SK-N-SH (cell line): ENCODE data around the gene TRPM1. TPM values are rescaled to one million over a fixed set of nuclear protein-coding genes. Genes with fewer than 3 reads are reported as not detected.

Experiments used
- CTCF ChIA-PET: fragments of 300-600, 350-600 bp; formaldehyde crosslinking; extraction: SDS; loops from one replicate; lab custom pipeline; 2021; lab: Yijun Ruan, JAX
- POLR2A ChIA-PET: fragments of 350-600 bp; sonication (Branson Sonifier 250); formaldehyde crosslinking; extraction: SDS; loops from one replicate; lab custom pipeline; 2020; ENCODE audit warnings: antibody characterized with exemption, inconsistent platforms; lab: Yijun Ruan, JAX
- DNase-seq: peaks from one replicate; pipeline ENCODE4 v3.0.0; 2012
- H2AFZ ChIP-seq: fragments of 200-600 bp; sonication (generic); 2 replicates; pipeline ENCODE4 v1.8.1; 2016; ENCODE audit warnings: antibody characterized with exemption, mild to moderate bottlenecking, low read depth
- H3F3A ChIP-seq: fragments of 200-600 bp; sonication (generic); replicated peaks from 2 replicates; pipeline ENCODE3; 2016; ENCODE audit warnings: antibody characterized with exemption, mild to moderate bottlenecking; ENCODE audit not compliant: insufficient read depth
- H3K27ac ChIP-seq, 2 experiments: fragments of 200-500 bp in 1 of 2; fragments of 200-600 bp in 1 of 2; sonication (Bioruptor generic) in 1 of 2; sonication (generic), shearing (Covaris generic) in 1 of 2; 2 replicates each; pipeline versions ENCODE4 v1.5.1 to v1.6.1; 2014 to 2016; ENCODE audit warnings: low read depth in 2 of 2, inconsistent platforms in 1 of 2, low read length in 1 of 2, mild to moderate bottlenecking in 1 of 2, mixed read lengths in 1 of 2
- H3K27me3 ChIP-seq: fragments of 200-600 bp; sonication (generic), shearing (Covaris generic); 2 replicates; pipeline ENCODE4 v1.6.1; 2016; ENCODE audit warnings: mixed run types; ENCODE audit not compliant: insufficient read depth
- H3K36me3 ChIP-seq, 2 experiments: fragments of 200-500 bp in 1 of 2; fragments of 200-600 bp in 1 of 2; sonication (Bioruptor generic) in 1 of 2; sonication (generic) in 1 of 2; replicated peaks in 1 of 2; 2 replicates each; pipeline versions ENCODE3 to v1.5.1; 2014 to 2016; ENCODE audit warnings: low read length in 1 of 2, mild to moderate bottlenecking in 1 of 2; ENCODE audit not compliant: insufficient read depth in 2 of 2, control insufficient read depth in 1 of 2
- H3K4me1 ChIP-seq, 2 experiments: fragments of 200-500 bp in 1 of 2; fragments of 200-600 bp in 1 of 2; sonication (Bioruptor generic) in 1 of 2; sonication (generic), shearing (Covaris generic) in 1 of 2; 2 replicates each; pipeline versions ENCODE4 v1.5.1 to v1.6.1; 2014 to 2016; ENCODE audit warnings: low read depth in 1 of 2, low read length in 1 of 2, mixed run types in 1 of 2; ENCODE audit not compliant: insufficient read depth in 2 of 2, control insufficient read depth in 1 of 2
- H3K4me2 ChIP-seq: fragments of 200-600 bp; sonication (generic), shearing (Covaris generic); 2 replicates; pipeline ENCODE4 v1.6.1; 2017; ENCODE audit warnings: mixed run types
- H3K4me3 ChIP-seq, 2 experiments: fragments of 200-500 bp in 1 of 2; fragments of 200-600 bp in 1 of 2; sonication (Bioruptor generic) in 1 of 2; sonication (generic), shearing (Covaris generic) in 1 of 2; 2 replicates each; pipeline versions ENCODE4 v1.5.1 to v1.8.1; 2014 to 2016; ENCODE audit warnings: low read depth in 2 of 2, inconsistent platforms in 1 of 2, low read length in 1 of 2, mild to moderate bottlenecking in 1 of 2, mixed read lengths in 1 of 2, moderate library complexity in 1 of 2
- H3K79me2 ChIP-seq: fragments of 200-600 bp; sonication (generic); 2 replicates; pipeline ENCODE4 v1.8.1; 2017; ENCODE audit warnings: mild to moderate bottlenecking; ENCODE audit not compliant: insufficient read depth
- H3K9ac ChIP-seq: fragments of 200-600 bp; sonication (generic); 2 replicates; pipeline ENCODE4 v1.6.1; 2017; ENCODE audit warnings: mixed run types
- H3K9me2 ChIP-seq: fragments of 200-600 bp; sonication (generic); 2 replicates; pipeline ENCODE4 v1.6.1; 2017; ENCODE audit warnings: mixed run types
- H3K9me3 ChIP-seq: fragments of 200-600 bp; sonication (generic); 2 replicates; pipeline ENCODE4 v1.6.1; 2017; ENCODE audit warnings: mixed run types, mild to moderate bottlenecking, moderate library complexity
- H4K20me1 ChIP-seq: fragments of 200-600 bp; sonication (generic); 2 replicates; pipeline ENCODE4 v1.6.1; 2017; ENCODE audit warnings: mild to moderate bottlenecking, mixed run types; ENCODE audit not compliant: insufficient read depth
- CHD2 ChIP-seq: fragments of 150-350 bp; IDR thresholded peaks from 2 replicates; pipeline ENCODE4 v1.6.1; 2018; ENCODE audit warnings: low read length; ENCODE audit not compliant: partially characterized antibody
- EZH2phosphoT487 ChIP-seq: fragments of 200-600 bp; sonication (generic); IDR thresholded peaks from 2 replicates; pipeline ENCODE4 v1.6.1; 2017; ENCODE audit warnings: low read depth, mixed run types, mild to moderate bottlenecking, antibody characterized with exemption, moderate library complexity, borderline replicate concordance
- FOSL2 ChIP-seq: IDR thresholded peaks from 2 replicates; pipeline ENCODE4 v1.4.0; 2012; ENCODE audit warnings: low read depth, mild to moderate bottlenecking, moderate library complexity, borderline replicate concordance
- GATA2 ChIP-seq: sonication (generic); formaldehyde crosslinking; IDR thresholded peaks from 2 replicates; pipeline ENCODE4 v1.5.0; 2020; ENCODE audit warnings: mild to moderate bottlenecking, missing genetic modification reagents
- JUND ChIP-seq: IDR thresholded peaks from 2 replicates; pipeline ENCODE4 v1.4.0; 2012
- NFIC ChIP-seq: IDR thresholded peaks from 2 replicates; pipeline ENCODE4 v1.4.0; 2012; ENCODE audit warnings: borderline replicate concordance
- NRF1 ChIP-seq: IDR thresholded peaks from 2 replicates; pipeline ENCODE4 v1.6.1; 2012; ENCODE audit warnings: low read depth, mild to moderate bottlenecking, low read length
- POLR2AphosphoS5 ChIP-seq: IDR thresholded peaks from 2 replicates; pipeline ENCODE4 v1.6.1; 2012; ENCODE audit warnings: low read depth, low read length
- RAD21 ChIP-seq: IDR thresholded peaks from 2 replicates; pipeline ENCODE4 v1.6.1; 2012; ENCODE audit warnings: mild to moderate bottlenecking, low read length
- RFX5 ChIP-seq: IDR thresholded peaks from 2 replicates; pipeline ENCODE4 v1.6.1; 2012; ENCODE audit warnings: mild to moderate bottlenecking, improper control_type of control experiment, low read length
- SIN3A ChIP-seq: IDR thresholded peaks from 2 replicates; pipeline ENCODE4 v1.6.1; 2012; ENCODE audit warnings: low read depth, mild to moderate bottlenecking, low read length, moderate library complexity, borderline replicate concordance
- SMC3 ChIP-seq: IDR thresholded peaks from 2 replicates; pipeline ENCODE4 v1.6.1; 2012; ENCODE audit warnings: low read depth, low read length, improper control_type of control experiment
- TCF12 ChIP-seq: IDR thresholded peaks from 2 replicates; pipeline ENCODE4 v1.4.0; 2012
- TEAD4 ChIP-seq: IDR thresholded peaks from 2 replicates; pipeline ENCODE4 v1.4.0; 2012; ENCODE audit warnings: mild to moderate bottlenecking, borderline replicate concordance; ENCODE audit not compliant: insufficient read depth
- polyA plus RNA-seq, 3 experiments: library from polyadenylated mRNA; depleted of rRNA; stranded (reverse); fragments of >200 nt; gene quantifications; 2 replicates each; pipeline ENCODE4 v1.2.3, GENCODE V29; 2012
- TF ChIP-seq, protein P1 (sequence below): fragments of 150-350 bp; IDR thresholded peaks from 2 replicates; pipeline ENCODE4 v1.6.1; 2016; ENCODE audit warnings: mild to moderate bottlenecking, low read depth, low read length
- TF ChIP-seq, protein P2 (sequence below): IDR thresholded peaks from 2 replicates; pipeline ENCODE4 v1.4.0; 2012; ENCODE audit warnings: low read depth, borderline replicate concordance
- TF ChIP-seq, protein P3 (sequence below): fragments of 200-600 bp; sonication (generic); IDR thresholded peaks from 2 replicates; pipeline ENCODE4 v1.6.1; 2017; ENCODE audit warnings: antibody characterized with exemption, mild to moderate bottlenecking, moderate library complexity
- TF ChIP-seq, protein P4 (sequence below): fragments of 150-350 bp; IDR thresholded peaks from 2 replicates; pipeline ENCODE4 v1.6.1; 2017; ENCODE audit warnings: antibody characterized with exemption, low read length, low read depth, borderline replicate concordance

The TRPM1 gene
- polyA plus RNA-seq, 1 of the 3 experiments (the other 2 are of a cell fraction), result not detected

DNA sequence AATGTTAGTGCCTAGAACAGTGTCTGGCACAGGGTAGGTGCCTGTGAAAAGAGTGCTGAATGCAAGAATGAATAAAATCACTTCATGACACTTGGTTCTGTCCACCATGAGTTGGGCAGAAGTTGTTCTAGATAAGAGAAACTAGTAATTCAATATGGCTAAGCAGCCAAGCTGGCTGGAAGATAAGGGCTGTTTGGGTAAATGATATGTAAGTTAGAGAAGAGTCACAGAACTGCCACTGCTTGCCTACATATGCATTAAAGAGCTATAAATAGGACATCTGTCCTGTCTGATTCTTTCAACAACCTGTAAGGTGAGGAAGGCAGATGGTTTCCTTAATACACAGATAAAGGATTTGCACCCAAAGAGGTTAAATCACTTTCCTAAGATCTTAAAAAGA, 123.2 kb downstream of the TRPM1 start:
- Histone ChIP-seq H3K9ac (no peak overlapping the region), H3K4me1 (no peaks in the 10 kb centered on the region), H3K9me3 (no peaks in the 10 kb centered on the region), H3F3A (no peaks in the 10 kb centered on the region), H3K9me2 (no peaks in the 10 kb centered on the region), H4K20me1 (0 out of 2 replicates have a peak, but pooled peaks cover 7% of the 10 kb centered on the region), H3K36me3 (peaks cover 38 to 46% of the 10 kb centered on the region in 2 experiments), H2AFZ (no peak overlapping the region), H3K79me2 (peaks cover 63% of the 10 kb centered on the region), H3K27me3 (no peaks in the 10 kb centered on the region), H3K4me3 (no peak overlapping the region), H3K4me2 (no peak overlapping the region), H3K27ac (no peak overlapping the region)
- DNase-seq, result no peak
- TF ChIP-seq, protein P1, sequence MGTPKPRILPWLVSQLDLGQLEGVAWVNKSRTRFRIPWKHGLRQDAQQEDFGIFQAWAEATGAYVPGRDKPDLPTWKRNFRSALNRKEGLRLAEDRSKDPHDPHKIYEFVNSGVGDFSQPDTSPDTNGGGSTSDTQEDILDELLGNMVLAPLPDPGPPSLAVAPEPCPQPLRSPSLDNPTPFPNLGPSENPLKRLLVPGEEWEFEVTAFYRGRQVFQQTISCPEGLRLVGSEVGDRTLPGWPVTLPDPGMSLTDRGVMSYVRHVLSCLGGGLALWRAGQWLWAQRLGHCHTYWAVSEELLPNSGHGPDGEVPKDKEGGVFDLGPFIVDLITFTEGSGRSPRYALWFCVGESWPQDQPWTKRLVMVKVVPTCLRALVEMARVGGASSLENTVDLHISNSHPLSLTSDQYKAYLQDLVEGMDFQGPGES, result no peak
- TF ChIP-seq, protein P2, sequence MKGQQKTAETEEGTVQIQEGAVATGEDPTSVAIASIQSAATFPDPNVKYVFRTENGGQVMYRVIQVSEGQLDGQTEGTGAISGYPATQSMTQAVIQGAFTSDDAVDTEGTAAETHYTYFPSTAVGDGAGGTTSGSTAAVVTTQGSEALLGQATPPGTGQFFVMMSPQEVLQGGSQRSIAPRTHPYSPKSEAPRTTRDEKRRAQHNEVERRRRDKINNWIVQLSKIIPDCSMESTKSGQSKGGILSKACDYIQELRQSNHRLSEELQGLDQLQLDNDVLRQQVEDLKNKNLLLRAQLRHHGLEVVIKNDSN, result no peak
- TF ChIP-seq CHD2 (no peak), FOSL2 (no peak), POLR2AphosphoS5 (no peak), TCF12 (no peak), NFIC (no peak), NRF1 (no peak), TEAD4 (no peak), SMC3 (no peak), SIN3A (no peak), RAD21 (no peak), GATA2 (CRISPR knock-in tag) (no peak), JUND (no peak), RFX5 (no peak), EZH2phosphoT487 (no peak)
- TF ChIP-seq, protein P3, sequence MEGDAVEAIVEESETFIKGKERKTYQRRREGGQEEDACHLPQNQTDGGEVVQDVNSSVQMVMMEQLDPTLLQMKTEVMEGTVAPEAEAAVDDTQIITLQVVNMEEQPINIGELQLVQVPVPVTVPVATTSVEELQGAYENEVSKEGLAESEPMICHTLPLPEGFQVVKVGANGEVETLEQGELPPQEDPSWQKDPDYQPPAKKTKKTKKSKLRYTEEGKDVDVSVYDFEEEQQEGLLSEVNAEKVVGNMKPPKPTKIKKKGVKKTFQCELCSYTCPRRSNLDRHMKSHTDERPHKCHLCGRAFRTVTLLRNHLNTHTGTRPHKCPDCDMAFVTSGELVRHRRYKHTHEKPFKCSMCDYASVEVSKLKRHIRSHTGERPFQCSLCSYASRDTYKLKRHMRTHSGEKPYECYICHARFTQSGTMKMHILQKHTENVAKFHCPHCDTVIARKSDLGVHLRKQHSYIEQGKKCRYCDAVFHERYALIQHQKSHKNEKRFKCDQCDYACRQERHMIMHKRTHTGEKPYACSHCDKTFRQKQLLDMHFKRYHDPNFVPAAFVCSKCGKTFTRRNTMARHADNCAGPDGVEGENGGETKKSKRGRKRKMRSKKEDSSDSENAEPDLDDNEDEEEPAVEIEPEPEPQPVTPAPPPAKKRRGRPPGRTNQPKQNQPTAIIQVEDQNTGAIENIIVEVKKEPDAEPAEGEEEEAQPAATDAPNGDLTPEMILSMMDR, result no peak
- TF ChIP-seq, protein P4, sequence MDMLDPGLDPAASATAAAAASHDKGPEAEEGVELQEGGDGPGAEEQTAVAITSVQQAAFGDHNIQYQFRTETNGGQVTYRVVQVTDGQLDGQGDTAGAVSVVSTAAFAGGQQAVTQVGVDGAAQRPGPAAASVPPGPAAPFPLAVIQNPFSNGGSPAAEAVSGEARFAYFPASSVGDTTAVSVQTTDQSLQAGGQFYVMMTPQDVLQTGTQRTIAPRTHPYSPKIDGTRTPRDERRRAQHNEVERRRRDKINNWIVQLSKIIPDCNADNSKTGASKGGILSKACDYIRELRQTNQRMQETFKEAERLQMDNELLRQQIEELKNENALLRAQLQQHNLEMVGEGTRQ, result no peak
- ChIA-PET CTCF (interaction anchor here (1.2 to 1.5 kb wide), 3 partner anchors 10 to 151 kb away, joined by 3 to 5 read pairs (median 4); no protein-coding TSS in a partner anchor), POLR2A (no interaction called here)
